ENCODE measurements around the gene NEK5.
"Not testable (repeated sequence)": the region's sequence is repeated elsewhere in the genome, so short reads cannot be mapped to it uniquely, and the experiment has no call there.

The NEK5 gene

GRCh38 chr13:52070929-52071523 is 57.8 kb downstream of the NEK5 start:
- no peak for DNase-seq (ENCODE audit: low read depth in 2 of 2)

GRCh38 chr13:52067237-52067636 is 61.6 kb downstream of the NEK5 start:
- DNase-seq (ENCODE audit: low read depth in 2 of 2): no peak

GRCh38 chr13:52061587-52061986 is 67.3 kb downstream of the NEK5 start:
- no peak for DNase-seq (ENCODE audit: low read depth in 2 of 2)

GRCh38 chr13:52061064-52061463 is 67.8 kb downstream of the NEK5 start:
- DNase-seq (ENCODE audit: low read depth in 2 of 2): not testable (repeated sequence)

- no peak for DNase-seq (ENCODE audit: low read depth in 2 of 2)
Observed at GRCh38 chr13:52053460-52053859, 75.4 kb downstream of the NEK5 start.

GRCh38 chr13:52051400-52051799 is 77.5 kb downstream of the NEK5 start:
- DNase-seq (ENCODE audit: low read depth in 2 of 2): no peak

- no peak for DNase-seq (ENCODE audit: low read depth in 2 of 2)
Observed at GRCh38 chr13:52048516-52048915, 80.4 kb downstream of the NEK5 start.

- DNase-seq (ENCODE audit: low read depth in 2 of 2): no peak
Observed at GRCh38 chr13:52047463-52047862, 81.4 kb downstream of the NEK5 start.

- DNase-seq (ENCODE audit: low read depth in 2 of 2): no peak
Observed at GRCh38 chr13:52043675-52044074, 85.2 kb downstream of the NEK5 start.

GRCh38 chr13:52036037-52036436 is 92.8 kb downstream of the NEK5 start:
- DNase-seq (ENCODE audit: low read depth in 2 of 2): no peak

- no peak for DNase-seq (ENCODE audit: low read depth in 2 of 2)
Observed at GRCh38 chr13:52034616-52035226, 94.2 kb downstream of the NEK5 start.

- DNase-seq (ENCODE audit: low read depth in 2 of 2): no peak
Observed at GRCh38 chr13:52033039-52033438, 95.8 kb downstream of the NEK5 start.

GRCh38 chr13:52030401-52030800 is 98.5 kb downstream of the NEK5 start:
- DNase-seq (ENCODE audit: low read depth in 2 of 2): not testable (repeated sequence)

GRCh38 chr13:52029569-52029968 is 99.3 kb downstream of the NEK5 start:
- no peak for DNase-seq (ENCODE audit: low read depth in 2 of 2)

- DNase-seq (ENCODE audit: low read depth in 2 of 2): no peak
Observed at GRCh38 chr13:52027832-52028231, 101.0 kb downstream of the NEK5 start.

GRCh38 chr13:52026246-52026626 is 102.6 kb downstream of the NEK5 start:
- no peak for DNase-seq (ENCODE audit: low read depth in 2 of 2)

GRCh38 chr13:52025475-52026245 is 103.2 kb downstream of the NEK5 start:
- no peak for DNase-seq (ENCODE audit: low read depth in 2 of 2)

- no peak for DNase-seq (ENCODE audit: low read depth in 2 of 2)
Observed at GRCh38 chr13:52024481-52024880, 104.4 kb downstream of the NEK5 start, which contains the start of gene UTP14C. UTP14C (plus strand) TSS chr13:52024691; CDS start chr13:52028805, 4,114 bp downstream.

- DNase-seq (ENCODE audit: low read depth in 2 of 2): no peak
Observed at GRCh38 chr13:52022356-52022755, 106.5 kb downstream of the NEK5 start.

GRCh38 chr13:52020191-52020590 is 108.7 kb downstream of the NEK5 start:
- no peak for DNase-seq (ENCODE audit: low read depth in 2 of 2)

- DNase-seq (ENCODE audit: low read depth in 2 of 2): no peak
Observed at GRCh38 chr13:52016296-52016695, 112.6 kb downstream of the NEK5 start.

GRCh38 chr13:52012512-52012836 is 116.4 kb downstream of the NEK5 start:
- DNase-seq (ENCODE audit: low read depth in 2 of 2): no peak

Measured in stimulated activated CD8-positive, alpha-beta memory T cell treated with anti-CD3 and anti-CD28 coated beads, Interleukin-2, amount 100 ng/mL, for 48 hours (primary cell).